Smooth muscle cell of the brain vasculature (primary cell): ENCODE data around the gene UBASH3A.
"Not testable (repeated sequence)": the region's sequence is repeated elsewhere in the genome, so short reads cannot be mapped to it uniquely, and the experiment has no call there.

Experiments
- DNase-seq: peaks from one replicate; pipeline ENCODE4 v3.0.0-alpha.2; 2012; ENCODE audit warnings: low read depth, low spot score

The UBASH3A gene

DNA sequence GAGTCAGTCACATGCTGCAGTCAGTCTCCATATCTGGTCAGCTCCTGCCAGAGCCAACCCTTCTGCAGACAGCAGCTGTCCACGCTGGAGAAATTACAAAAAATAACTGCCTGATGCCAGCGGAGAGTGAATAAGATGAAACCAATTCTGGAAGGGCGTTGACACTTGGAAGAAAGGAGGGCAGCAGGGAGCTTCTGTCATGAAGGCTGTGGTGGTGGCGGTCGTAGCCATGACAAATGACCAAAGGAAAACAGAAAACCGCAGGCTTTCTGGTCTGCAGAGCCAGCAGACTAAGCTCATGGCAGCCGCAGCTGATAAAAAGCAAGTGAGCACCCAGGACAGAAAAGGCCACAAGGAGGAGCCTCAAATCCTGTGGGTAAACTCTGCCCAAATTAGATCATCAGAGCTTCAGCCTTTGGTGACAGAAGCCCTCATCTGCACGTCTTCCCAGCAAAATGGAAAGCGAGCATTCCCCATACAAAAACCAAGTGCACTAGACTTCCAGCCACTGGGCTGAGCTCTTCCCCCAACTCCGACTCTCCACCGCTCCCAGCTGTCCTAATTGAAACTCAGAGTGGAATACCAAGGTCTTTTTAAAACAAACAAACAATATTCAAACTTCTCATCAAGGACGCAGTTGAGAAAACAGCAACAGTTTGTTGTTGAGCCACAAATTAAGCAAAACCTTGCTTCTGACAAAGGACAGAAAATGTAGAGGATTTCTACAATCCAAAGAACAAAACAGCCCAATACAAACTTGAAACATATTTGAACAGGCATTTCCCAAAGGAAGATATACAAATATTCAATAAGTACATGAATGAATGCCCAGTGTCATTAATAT lies 63.7 kb downstream of the UBASH3A start:
- DNase-seq = no peak

GRCh38 chr21:42468491-42469131 lies 64.9 kb downstream of the UBASH3A start:
- no peak for DNase-seq

DNA sequence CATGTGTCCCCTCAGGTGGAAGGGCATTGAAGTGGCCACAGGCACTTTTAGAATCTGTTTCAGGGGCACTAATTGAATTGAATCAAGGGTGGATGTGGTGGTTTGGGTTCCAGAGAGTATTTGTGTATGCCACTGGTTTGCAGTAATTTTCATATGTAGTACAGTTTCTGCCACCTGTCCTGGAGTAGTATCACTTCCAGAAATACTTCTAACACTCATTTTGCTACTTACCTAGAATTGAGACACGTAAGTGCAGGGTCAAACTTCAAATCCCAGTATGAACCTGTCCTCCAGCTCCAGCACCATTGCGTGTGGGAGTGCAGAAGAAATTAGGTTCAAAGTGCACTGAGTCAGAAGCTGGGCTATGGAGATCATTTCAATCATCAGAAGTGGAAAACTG lies 65.6 kb downstream of the UBASH3A start:
- no peak for DNase-seq

DNA sequence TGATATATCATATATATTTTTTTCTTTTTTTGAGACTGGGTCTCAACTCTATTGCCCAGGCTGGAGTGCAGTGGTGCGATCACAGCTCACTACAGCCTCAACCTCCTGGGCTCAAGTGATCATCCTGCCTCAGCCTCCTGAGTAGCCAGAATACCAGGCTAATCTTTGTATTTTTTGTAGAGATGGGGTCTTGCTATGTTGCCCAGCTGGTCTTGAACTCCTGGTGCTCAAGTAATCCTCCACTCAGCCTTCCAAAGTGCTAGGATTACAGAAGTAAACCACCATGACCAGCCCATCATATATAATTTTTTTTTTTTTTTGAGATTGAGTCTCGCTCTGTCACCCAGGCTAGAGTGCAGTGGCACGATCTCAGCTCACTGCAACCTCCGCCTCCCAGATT lies 66.0 kb downstream of the UBASH3A start:
- not testable (repeated sequence) for DNase-seq

GRCh38 chr21:42471206-42471605 lies 67.5 kb downstream of the UBASH3A start:
- DNase-seq = no peak

DNA sequence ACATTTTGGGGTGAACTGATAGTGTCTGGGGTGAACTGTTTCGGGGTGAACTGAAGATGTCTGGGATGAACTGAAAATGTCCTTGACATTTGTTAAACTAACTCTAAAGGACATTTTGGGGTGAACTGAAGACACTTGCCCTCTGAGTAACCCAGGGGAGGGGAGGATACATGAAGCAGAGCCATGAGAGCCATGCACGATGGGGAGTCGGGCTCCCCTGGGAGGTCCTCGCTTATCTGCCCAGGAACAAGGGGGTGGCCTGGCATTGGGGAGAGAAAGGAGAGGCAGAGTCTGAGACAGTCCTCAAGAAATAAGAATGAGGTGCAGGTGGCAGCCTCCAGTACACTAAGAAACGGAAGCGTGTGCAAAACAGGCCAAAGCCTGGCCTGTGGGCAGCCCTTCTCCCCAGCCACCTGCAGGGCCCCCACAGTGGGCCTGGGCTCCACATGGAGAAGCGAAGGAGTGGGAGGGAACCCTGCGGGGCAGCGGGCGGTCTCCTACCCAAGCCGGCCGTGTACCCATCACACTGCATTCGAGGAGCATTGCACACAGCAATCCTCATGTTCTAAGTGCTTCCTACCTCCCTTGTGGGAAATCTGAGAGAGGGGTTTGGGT lies 68.1 kb downstream of the UBASH3A start:
- DNase-seq = no peak

DNA sequence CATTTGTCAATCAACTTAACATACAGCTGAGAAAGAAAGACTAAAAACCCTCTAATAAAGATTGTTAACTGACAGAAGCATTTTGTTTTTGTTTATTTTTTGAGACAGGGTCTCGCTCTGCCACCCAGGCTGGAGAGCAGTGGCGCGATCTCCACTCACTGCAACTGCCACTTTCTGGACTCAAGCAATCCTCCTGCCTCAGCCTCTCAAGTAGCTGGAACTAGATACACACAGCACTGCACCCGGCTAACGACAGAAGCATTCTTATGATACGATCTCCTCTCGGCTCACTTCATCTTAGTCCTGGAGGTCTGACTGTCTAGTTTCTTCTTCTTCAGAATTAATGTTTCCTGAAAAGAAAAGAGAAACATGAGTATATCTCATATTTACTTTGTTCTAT lies 68.8 kb downstream of the UBASH3A start:
- DNase-seq = no peak

GRCh38 chr21:42473498-42474042 lies 69.9 kb downstream of the UBASH3A start:
- no peak for DNase-seq

- DNase-seq = no peak
Observed at GRCh38 chr21:42474043-42474831, 70.5 kb downstream of the UBASH3A start.

DNA sequence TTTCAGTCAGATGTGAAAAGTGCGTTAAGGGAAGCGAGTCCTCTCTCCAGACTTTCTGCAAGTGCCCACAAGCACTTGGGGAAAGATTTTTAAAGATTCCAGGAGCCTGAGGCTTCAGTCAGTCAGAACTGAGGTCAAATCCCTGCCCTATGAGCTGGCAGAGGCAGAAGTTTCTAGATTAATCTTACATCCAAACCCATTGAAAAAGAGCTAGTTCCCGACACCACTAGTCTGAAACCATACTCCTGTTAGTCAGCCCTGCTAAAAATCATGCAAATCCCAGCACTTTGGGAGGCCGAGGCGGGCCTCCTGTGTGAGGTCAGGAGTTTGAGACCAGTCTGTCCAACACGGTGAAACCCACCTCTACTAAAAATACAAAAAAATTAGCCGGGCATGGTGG lies 71.3 kb downstream of the UBASH3A start:
- DNase-seq = no peak

GRCh38 chr21:42475526-42476387 lies 72.1 kb downstream of the UBASH3A start:
- DNase-seq = no peak

DNA sequence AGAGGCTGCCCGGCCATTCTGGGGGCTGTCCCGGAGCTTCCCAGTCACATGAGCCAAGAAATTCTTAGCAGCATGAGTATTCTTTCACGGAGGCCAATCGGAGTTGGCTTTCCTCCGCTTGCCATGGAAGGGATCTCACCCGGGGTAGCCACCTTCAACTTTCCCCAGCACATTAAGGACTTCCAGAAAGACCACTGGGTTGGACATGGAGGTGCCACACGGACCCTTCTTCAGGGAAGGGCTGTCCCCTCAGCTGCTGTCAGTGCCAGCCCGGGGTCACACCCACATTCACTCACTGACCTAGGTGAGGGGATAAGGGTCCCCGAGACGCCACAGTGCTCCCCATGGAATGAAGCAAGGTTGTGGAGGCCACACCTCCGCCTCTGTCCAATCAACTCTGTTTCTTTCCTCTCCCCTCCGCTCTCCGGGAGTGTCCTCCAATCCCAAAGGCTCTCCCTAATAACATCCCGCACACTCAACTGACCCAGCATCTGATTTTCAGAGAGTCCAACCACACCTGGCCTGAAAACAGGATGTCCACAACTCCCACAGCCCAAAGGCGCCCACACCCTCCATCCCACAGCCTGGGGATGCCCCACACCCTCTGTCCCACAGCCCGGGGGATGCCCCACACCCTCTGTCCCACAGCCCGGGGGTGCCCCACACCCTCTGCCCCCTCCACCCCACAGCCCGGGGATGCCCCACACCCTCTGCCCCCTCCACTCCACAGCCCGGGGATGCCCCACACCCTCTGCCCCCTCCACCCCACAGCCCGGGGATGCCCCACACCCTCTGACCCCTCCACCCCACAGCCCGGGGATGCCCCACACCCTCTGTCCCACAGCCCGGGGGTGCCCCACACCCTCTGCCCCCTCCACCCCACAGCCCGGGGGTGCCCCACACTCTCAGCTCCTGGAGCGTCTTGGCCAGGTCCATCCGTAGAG lies 73.0 kb downstream of the UBASH3A start:
- no peak for DNase-seq

DNA sequence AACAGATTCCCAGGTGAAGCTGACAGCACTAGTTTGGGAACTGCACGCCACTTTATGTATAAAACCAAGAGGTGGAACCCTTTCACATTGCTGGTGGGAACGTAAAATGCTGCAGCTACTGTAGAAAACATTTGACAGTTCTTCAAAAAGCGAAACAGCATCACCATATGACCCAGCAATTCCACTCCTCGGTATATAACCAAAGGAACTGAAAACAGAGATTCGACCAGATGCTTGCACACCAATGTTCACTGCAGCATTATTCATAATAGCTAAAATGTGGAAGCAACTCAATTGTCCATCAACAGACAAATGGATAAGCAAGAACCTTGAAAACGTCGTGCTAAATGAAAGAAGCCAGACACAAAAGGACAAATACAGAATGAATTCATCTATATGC lies 74.8 kb downstream of the UBASH3A start:
- DNase-seq = no peak

DNA sequence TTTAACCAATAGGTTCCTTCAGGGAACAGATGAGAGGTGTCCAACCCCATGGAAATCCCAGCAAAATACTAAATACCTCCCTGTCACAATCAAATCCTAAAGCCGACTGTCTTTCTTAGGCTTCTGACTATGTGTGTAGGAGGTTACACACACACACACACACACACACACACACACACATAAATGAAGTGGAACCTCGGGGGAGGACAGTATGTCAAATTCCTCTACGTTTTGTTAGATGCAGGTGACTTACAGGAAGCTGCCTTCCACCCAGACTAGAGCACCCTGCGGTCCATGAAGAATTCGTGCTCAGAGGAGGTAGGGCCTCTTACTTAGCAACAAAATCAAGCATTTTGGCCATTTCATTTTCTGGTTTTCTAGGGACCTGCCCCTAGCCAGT lies 75.9 kb downstream of the UBASH3A start:
- no peak for DNase-seq

GRCh38 chr21:42480736-42481135 lies 77.0 kb downstream of the UBASH3A start:
- no peak for DNase-seq

GRCh38 chr21:42481169-42481568 lies 77.5 kb downstream of the UBASH3A start:
- no peak for DNase-seq

DNA sequence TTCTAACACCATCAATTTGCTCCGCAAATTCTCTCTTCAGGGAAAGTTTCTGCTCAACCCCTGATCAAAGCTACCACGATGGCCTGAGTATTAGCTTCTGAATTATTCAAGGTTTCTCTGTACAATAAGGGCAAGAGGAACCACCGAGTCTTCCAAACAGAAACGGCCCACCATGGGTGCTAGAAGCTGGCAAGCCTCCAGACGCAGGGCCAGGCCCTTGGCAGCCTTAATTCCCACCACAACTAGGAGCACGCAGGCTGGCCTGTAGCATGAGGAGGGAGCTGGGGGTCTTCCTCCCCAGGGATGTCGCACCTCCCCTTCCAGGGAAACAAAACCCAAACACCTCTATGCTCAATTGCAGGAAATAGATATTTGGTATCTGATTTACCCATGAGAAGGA lies 81.3 kb downstream of the UBASH3A start:
- DNase-seq = no peak

DNA sequence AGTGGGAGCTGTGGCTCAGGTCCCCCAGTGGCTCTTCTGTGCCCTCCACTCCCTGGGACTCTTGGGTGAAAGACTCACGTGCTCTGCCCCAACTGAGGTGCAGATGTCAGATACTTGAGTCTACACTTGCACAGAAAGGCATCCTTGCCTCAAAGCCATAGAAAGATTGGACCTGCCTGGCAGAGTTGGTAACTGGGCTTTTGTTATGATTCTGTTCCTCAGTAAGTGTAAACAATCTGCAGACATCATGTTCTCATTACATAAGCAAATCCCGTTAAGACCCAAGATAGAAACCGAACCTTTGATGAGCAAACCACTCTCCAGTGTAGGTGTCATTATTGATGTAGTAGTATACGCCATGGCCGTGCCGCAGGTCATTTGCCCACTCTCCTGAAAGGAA lies 82.4 kb downstream of the UBASH3A start:
- DNase-seq = no peak

DNA sequence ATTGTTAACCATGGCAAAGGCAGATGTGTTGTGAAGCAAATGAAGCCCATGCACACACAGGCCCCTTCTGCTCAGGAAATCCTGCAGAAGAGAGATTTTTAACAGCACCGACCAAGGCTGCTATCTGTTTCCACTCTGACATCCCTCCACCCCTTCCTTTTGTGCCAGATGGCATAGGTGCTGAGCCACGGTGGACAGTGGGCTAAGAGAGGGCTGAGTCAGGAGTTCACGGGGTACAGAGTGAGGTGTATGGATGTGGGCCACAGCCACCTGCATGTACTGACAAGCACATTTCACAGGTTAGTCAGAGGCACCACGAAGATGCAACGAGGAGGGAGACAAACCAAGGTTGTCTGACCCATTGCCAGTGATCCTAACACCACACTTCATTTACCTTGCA lies 82.8 kb downstream of the UBASH3A start:
- DNase-seq = no peak
